Left ventricle myocardium inferior (tissue), 1 donor: ENCODE data around the gene GPHA2. TPM values are rescaled to one million over a fixed set of nuclear protein-coding genes. Genes with fewer than 3 reads are reported as not detected.

Experiments used
- DNase-seq: peaks from one replicate; pipeline ENCODE4 v3.0.0-alpha.2; 2020
- H3K27ac ChIP-seq: fragments of 200-600 bp; replicated peaks from 2 replicates; pipeline ENCODE4 v1.8.0; 2021
- H3K27me3 ChIP-seq: fragments of 200-600 bp; 2 replicates; pipeline ENCODE4 v1.8.0; 2021; ENCODE audit warnings: low read depth
- H3K36me3 ChIP-seq: fragments of 200-600 bp; 2 replicates; pipeline ENCODE4 v1.8.0; 2021
- H3K4me1 ChIP-seq: fragments of 200-600 bp; 2 replicates; pipeline ENCODE4 v1.8.0; 2021
- H3K4me3 ChIP-seq: fragments of 200-600 bp; 2 replicates; pipeline ENCODE4 v1.8.0; 2021; ENCODE audit warnings: mild to moderate bottlenecking, moderate library complexity
- H3K9me3 ChIP-seq: fragments of 200-600 bp; replicated peaks from 2 replicates; pipeline ENCODE4 v1.8.0; 2021
- intact Hi-C: fragments of 100-400 bp; cut with micrococcal nuclease; formaldehyde crosslinking; loops from one replicate; pipeline ENCODE4 v1.11.0; 2022
- total RNA-seq: library from RNA; stranded (reverse); fragmentation: NEBNext Ultra II Directional; extraction: Animal tissue kit (Norgen Biotek cat#: 25700); gene quantifications from one replicate; pipeline ENCODE4 v1.2.1, GENCODE V29; 2021
- TF ChIP-seq, protein P1 (sequence below): fragments of 200-600 bp; IDR thresholded peaks from 2 replicates; pipeline ENCODE4 v1.8.0; 2021; ENCODE audit warnings: antibody characterized with exemption, mild to moderate bottlenecking, borderline replicate concordance
- donor health status: DM: no; HTN: yes; CAD: no; lungs with severe emphysema.

GPHA2 gene
- total RNA-seq, 1 donor from 2014 or later, result not detected

DNA sequence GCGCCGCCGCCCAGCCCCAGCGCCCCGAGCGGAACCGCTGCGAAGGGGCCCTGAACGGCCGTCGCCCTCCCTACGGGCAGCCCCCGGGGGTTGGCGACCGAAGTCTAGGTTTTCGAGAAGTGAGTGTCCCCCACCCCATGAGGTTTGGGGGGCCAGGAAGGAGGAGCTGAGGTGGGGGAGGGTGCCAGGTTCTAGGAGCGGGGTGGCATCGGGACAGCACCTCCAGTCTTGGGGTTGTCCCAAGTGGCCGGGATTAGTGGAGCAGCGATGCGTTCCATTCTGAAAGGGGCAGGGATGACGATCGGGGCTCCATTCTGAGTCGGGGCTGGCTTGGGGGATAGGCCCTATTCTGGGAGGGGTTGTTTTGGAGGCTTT is 10.8 kb downstream of the GPHA2 start:
- Histone ChIP-seq H3K4me1 (peaks cover 41% of the 10 kb centered on the region), H3K36me3 (peaks cover 35% of the 10 kb centered on the region), H3K27ac (peak overlapping the region; percentile 94), H3K9me3 (no peaks in the 10 kb centered on the region), H3K27me3 (no peaks in the 10 kb centered on the region), H3K4me3 (peak overlapping the region; percentile 96)
- TF ChIP-seq, protein P1, sequence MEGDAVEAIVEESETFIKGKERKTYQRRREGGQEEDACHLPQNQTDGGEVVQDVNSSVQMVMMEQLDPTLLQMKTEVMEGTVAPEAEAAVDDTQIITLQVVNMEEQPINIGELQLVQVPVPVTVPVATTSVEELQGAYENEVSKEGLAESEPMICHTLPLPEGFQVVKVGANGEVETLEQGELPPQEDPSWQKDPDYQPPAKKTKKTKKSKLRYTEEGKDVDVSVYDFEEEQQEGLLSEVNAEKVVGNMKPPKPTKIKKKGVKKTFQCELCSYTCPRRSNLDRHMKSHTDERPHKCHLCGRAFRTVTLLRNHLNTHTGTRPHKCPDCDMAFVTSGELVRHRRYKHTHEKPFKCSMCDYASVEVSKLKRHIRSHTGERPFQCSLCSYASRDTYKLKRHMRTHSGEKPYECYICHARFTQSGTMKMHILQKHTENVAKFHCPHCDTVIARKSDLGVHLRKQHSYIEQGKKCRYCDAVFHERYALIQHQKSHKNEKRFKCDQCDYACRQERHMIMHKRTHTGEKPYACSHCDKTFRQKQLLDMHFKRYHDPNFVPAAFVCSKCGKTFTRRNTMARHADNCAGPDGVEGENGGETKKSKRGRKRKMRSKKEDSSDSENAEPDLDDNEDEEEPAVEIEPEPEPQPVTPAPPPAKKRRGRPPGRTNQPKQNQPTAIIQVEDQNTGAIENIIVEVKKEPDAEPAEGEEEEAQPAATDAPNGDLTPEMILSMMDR, result no peak
- no peak for DNase-seq
- intact Hi-C loops, result no loop called here

DNA sequence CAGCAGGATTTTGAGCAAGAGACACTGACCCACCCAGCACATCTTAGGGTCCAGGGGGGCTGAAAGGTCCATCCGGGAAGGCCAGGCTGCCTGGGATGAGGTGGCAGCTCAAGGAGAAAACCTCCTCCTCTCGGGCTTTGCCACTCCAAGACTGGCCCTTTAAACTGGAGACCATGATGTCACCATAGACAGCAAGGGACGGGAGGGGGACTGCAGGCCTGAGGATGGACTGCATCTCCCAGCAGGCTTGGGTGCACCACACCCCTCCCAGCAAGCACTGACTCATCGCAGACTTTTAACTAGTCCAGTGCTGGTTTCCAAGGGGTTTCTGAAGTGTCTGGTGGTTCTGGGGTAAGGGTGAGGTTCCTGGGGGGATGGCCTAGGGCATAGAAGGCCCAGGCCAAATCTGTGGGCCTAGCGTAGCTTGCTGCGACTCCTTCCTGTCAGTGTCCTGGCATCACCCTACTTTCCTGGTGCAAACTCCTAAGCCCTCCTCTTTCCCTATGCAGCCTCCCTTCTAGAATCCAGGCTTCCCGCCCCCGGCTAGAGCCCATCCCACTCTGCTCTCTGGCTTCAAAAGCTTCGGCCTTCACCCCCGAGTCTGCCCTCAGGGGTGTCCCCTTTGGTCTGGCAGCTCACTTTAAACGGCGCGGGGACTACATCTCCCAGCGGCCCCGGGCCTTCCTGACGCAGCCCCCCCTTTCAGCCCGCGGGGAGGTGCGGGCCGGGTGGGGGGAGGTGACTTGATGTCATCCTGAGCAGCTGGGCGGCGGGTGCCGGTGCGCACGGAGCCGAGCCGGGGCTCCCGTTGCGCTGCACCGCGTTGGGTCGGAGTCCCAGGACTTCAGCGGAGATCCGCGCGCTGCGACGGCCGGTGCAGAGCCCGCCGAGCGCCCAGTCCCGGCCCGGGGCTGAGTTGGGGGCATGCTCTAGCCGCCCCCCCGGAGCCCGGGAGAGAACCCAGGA is 11.5 kb downstream of the GPHA2 start, which contains the start of gene PPP2R5B:
Gene PPP2R5B (plus strand): TSS at position 746 of the 966 bp plus-strand sequence. CDS start 1,046 bp downstream, outside the sequence.
- Histone ChIP-seq H3K27ac (peak within 1 kb of the TSS; percentile 94), H3K27me3 (no peaks in the 10 kb centered on the region), H3K4me3 (peak within 1 kb of the TSS; percentile 96), H3K9me3 (no peaks in the 10 kb centered on the region), H3K36me3 (peaks cover 28% of the 10 kb centered on the region), H3K4me1 (peaks cover 48% of the 10 kb centered on the region)
- TF ChIP-seq, protein P1, result no peak
- intact Hi-C loops, result no loop called here
- peak; percentile 95 for DNase-seq

DNA sequence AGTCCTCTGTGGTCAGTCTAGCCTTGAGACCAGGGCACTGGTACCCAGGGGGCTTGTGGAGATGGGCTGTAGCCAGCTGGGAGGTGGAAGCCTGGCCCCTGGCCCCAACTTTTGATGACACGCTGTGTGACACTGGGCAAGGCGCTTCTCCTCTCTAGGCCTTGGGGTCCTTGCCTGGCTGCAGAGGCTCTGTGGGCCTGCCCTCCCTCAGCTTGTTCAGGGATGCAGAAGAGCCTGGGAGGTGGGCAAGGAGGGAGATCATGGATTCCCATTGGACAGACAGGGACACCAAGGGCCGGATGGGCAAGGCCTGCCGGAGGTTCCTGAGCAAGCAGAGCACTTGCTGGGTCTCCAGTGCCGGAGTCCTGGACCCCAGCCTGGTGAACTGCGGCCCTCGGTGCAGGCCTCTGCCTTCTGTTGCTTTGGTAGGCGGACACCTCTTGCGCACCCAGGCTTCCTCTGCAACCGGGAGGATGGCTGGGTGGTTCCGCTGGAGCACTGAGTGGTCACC is 12.5 kb downstream of the GPHA2 start:
- peaks cover 58% of the 10 kb centered on the region for H3K4me1 ChIP-seq
- peak overlapping the region; percentile 96 for H3K4me3 ChIP-seq
- peaks cover 18% of the 10 kb centered on the region for H3K36me3 ChIP-seq
- TF ChIP-seq, protein P1, result no peak
- no peaks in the 10 kb centered on the region for H3K27me3 ChIP-seq
- no peaks in the 10 kb centered on the region for H3K9me3 ChIP-seq
- intact Hi-C loops, result no loop called here
- DNase-seq, result no peak
- peak overlapping the region; percentile 94 for H3K27ac ChIP-seq

DNA sequence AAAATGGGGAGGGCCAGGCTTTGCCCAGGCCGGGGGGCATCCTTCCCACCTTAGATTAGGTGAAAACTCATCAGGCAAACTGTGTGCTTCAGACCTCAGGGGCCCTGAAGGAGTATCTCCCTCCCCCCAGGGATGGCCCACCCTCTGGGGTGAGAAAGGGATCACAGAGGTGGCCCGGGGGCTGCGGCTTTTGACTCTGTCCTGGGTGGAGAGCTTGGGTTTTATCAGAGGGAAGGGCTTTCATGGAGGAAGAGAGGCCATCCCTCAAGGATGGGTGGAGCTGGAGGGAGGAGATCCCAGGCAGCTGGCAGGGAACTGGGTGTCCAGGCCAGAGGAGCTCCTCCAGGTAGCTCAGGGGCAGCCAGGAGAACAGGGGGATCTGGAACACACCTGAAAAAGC is 14.3 kb downstream of the GPHA2 start:
- intact Hi-C loops, result no loop called here
- Histone ChIP-seq H3K9me3 (no peaks in the 10 kb centered on the region), H3K27me3 (no peaks in the 10 kb centered on the region), H3K4me1 (peaks cover 68% of the 10 kb centered on the region), H3K4me3 (no peak overlapping the region), H3K36me3 (no peaks in the 10 kb centered on the region), H3K27ac (no peak overlapping the region)
- DNase-seq, result no peak
- TF ChIP-seq, protein P1, result no peak

DNA sequence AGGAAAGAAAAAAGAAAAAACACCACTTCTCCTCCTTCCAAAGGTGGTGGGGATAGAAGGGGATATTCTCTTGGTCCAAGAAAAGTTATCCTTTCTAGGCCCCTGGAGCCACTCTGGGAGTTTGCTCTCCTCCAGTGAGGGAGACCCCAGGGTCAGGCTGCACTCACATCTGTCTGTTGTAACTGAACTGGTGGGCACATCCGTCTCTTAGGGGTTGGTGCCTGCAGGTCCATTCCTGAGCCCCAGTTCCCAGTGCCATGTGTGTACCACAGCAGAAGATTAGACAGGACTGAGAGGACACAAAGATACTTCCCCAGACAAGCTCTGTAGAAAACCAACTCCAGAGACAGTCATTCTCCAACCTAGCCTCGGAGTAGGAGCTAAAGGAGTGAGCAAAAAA is 15.6 kb downstream of the GPHA2 start:
- no peaks in the 10 kb centered on the region for H3K9me3 ChIP-seq
- H3K27me3 ChIP-seq, result no peaks in the 10 kb centered on the region
- peaks cover 68% of the 10 kb centered on the region for H3K4me1 ChIP-seq
- peak overlapping the region; percentile 86 for H3K27ac ChIP-seq
- TF ChIP-seq, protein P1, result no peak
- no peaks in the 10 kb centered on the region for H3K36me3 ChIP-seq
- DNase-seq, result no peak
- intact Hi-C loops, result no loop called here
- H3K4me3 ChIP-seq, result no peak overlapping the region
